Measurements from ENCODE around the gene REM1.

- no peak for TF ChIP-seq CTCF (IDR thresholded peaks at IDR 0.05; ENCODE audit: insufficient read depth, low read depth, low read length)
- no peak for TF ChIP-seq EZH2 (IDR thresholded peaks at IDR 0.05; ENCODE audit: insufficient read depth, low read length)
Observed at GRCh38 chr20:31497838-31498540, 22.9 kb downstream of the REM1 start.
